ENCODE data around the gene KCNH5.

- no peak for TF ChIP-seq CTCF (IDR thresholded peaks at IDR 0.05; ENCODE audit: low read depth, low read length)
- TF ChIP-seq POLR2A (IDR thresholded peaks at IDR 0.05; ENCODE audit: extremely low read depth, insufficient read length) = no peak
- no peak for TF ChIP-seq MAX (IDR thresholded peaks at IDR 0.05; ENCODE audit: low read depth, low read length)
- TF ChIP-seq MYC (IDR thresholded peaks at IDR 0.05; ENCODE audit: low read depth, low read length) = no peak
Observed at GRCh38 chr14:62886461-62886860, 158.8 kb downstream of the KCNH5 start.
